ENCODE data around the gene DCTN1. TPM values are rescaled to one million over a fixed set of nuclear protein-coding genes. Genes with fewer than 3 reads are reported as not detected.
"Not testable (repeated sequence)": the region's sequence is repeated elsewhere in the genome, so short reads cannot be mapped to it uniquely, and the experiment has no call there.

The DCTN1 gene
- 91.1 and 104 TPM in 2 replicates for total RNA-seq

GRCh38 chr2:74379851-74380789, at the start of gene DCTN1:
Gene DCTN1, minus strand, starts transcription at chr2:74380311. Its CDS starts 274 bp downstream, at chr2:74380037.
- no peaks in the 10 kb centered on the region for H3K9me3 Mint-ChIP-seq
- DNase-seq (ENCODE audit: low spot score), result no peak
- intact Hi-C loops (cut with micrococcal nuclease), result no loop called here
- peak within 1 kb of the TSS; percentile 6 for H3K27ac Mint-ChIP-seq
- H3K36me3 Mint-ChIP-seq (ENCODE audit: low read depth), result peaks cover 16% of the 10 kb centered on the region
- H3K4me1 Mint-ChIP-seq (ENCODE audit: low read depth), result peaks cover 13% of the 10 kb centered on the region
- no peaks in the 10 kb centered on the region for H3K27me3 Mint-ChIP-seq (ENCODE audit: low read depth)
- H3K4me3 Mint-ChIP-seq (ENCODE audit: low read depth), result no peak within 1 kb of the TSS

- no peaks in the 10 kb centered on the region for H3K4me1 Mint-ChIP-seq (ENCODE audit: low read depth)
- peaks cover 15% of the 10 kb centered on the region for H3K36me3 Mint-ChIP-seq (ENCODE audit: low read depth)
- H3K27me3 Mint-ChIP-seq (ENCODE audit: low read depth), result no peaks in the 10 kb centered on the region
- H3K9me3 Mint-ChIP-seq, result no peaks in the 10 kb centered on the region
- intact Hi-C loops (cut with micrococcal nuclease), result no loop called here
- H3K27ac Mint-ChIP-seq, result no peak overlapping the region
- no peak for DNase-seq (ENCODE audit: low spot score)
- no peak overlapping the region for H3K4me3 Mint-ChIP-seq (ENCODE audit: low read depth)
Measured at GRCh38 chr2:74428675-74429074, 48.6 kb upstream of the DCTN1 start.

GRCh38 chr2:74427551-74427950, 47.4 kb upstream of the DCTN1 start:
- Mint-ChIP-seq H3K4me1 (ENCODE audit: low read depth) (peaks cover 4% of the 10 kb centered on the region), H3K9me3 (no peaks in the 10 kb centered on the region), H3K27ac (no peak overlapping the region), H3K4me3 (ENCODE audit: low read depth) (no peak overlapping the region), H3K27me3 (ENCODE audit: low read depth) (no peaks in the 10 kb centered on the region), H3K36me3 (ENCODE audit: low read depth) (peaks cover 15% of the 10 kb centered on the region)
- no peak for DNase-seq (ENCODE audit: low spot score)
- intact Hi-C loops (cut with micrococcal nuclease), result no loop called here

- Mint-ChIP-seq H3K27ac (no peak overlapping the region), H3K36me3 (ENCODE audit: low read depth) (peaks cover 15% of the 10 kb centered on the region), H3K4me3 (ENCODE audit: low read depth) (no peak overlapping the region), H3K4me1 (ENCODE audit: low read depth) (peaks cover 5% of the 10 kb centered on the region), H3K9me3 (no peaks in the 10 kb centered on the region), H3K27me3 (ENCODE audit: low read depth) (no peaks in the 10 kb centered on the region)
- DNase-seq (ENCODE audit: low spot score), result no peak
- intact Hi-C loops (cut with micrococcal nuclease), result no loop called here
Measured at GRCh38 chr2:74426181-74426758, 46.2 kb upstream of the DCTN1 start.

- Mint-ChIP-seq H3K27ac (no peak overlapping the region), H3K27me3 (ENCODE audit: low read depth) (no peaks in the 10 kb centered on the region), H3K4me1 (ENCODE audit: low read depth) (peaks cover 9% of the 10 kb centered on the region), H3K9me3 (no peaks in the 10 kb centered on the region), H3K36me3 (ENCODE audit: low read depth) (peaks cover 15% of the 10 kb centered on the region), H3K4me3 (ENCODE audit: low read depth) (no peak overlapping the region)
- intact Hi-C loops (cut with micrococcal nuclease), result no loop called here
- no peak for DNase-seq (ENCODE audit: low spot score)
Measured at GRCh38 chr2:74425523-74425922, 45.4 kb upstream of the DCTN1 start.

GRCh38 chr2:74424995-74425406, 44.9 kb upstream of the DCTN1 start:
- peaks cover 15% of the 10 kb centered on the region for H3K36me3 Mint-ChIP-seq (ENCODE audit: low read depth)
- peaks cover 14% of the 10 kb centered on the region for H3K4me1 Mint-ChIP-seq (ENCODE audit: low read depth)
- no peaks in the 10 kb centered on the region for H3K27me3 Mint-ChIP-seq (ENCODE audit: low read depth)
- H3K27ac Mint-ChIP-seq, result no peak overlapping the region
- H3K9me3 Mint-ChIP-seq, result no peaks in the 10 kb centered on the region
- no peak for DNase-seq (ENCODE audit: low spot score)
- intact Hi-C loops (cut with micrococcal nuclease), result no loop called here
- H3K4me3 Mint-ChIP-seq (ENCODE audit: low read depth), result no peak overlapping the region

- peaks cover 15% of the 10 kb centered on the region for H3K36me3 Mint-ChIP-seq (ENCODE audit: low read depth)
- no peak overlapping the region for H3K4me3 Mint-ChIP-seq (ENCODE audit: low read depth)
- H3K9me3 Mint-ChIP-seq, result no peaks in the 10 kb centered on the region
- H3K4me1 Mint-ChIP-seq (ENCODE audit: low read depth), result peaks cover 15% of the 10 kb centered on the region
- intact Hi-C loops (cut with micrococcal nuclease), result no loop called here
- no peaks in the 10 kb centered on the region for H3K27me3 Mint-ChIP-seq (ENCODE audit: low read depth)
- DNase-seq (ENCODE audit: low spot score), result no peak
- H3K27ac Mint-ChIP-seq, result no peak overlapping the region
Measured at GRCh38 chr2:74424139-74424992, 44.3 kb upstream of the DCTN1 start.

- no peaks in the 10 kb centered on the region for H3K27me3 Mint-ChIP-seq (ENCODE audit: low read depth)
- peaks cover 15% of the 10 kb centered on the region for H3K4me1 Mint-ChIP-seq (ENCODE audit: low read depth)
- peaks cover 15% of the 10 kb centered on the region for H3K36me3 Mint-ChIP-seq (ENCODE audit: low read depth)
- DNase-seq (ENCODE audit: low spot score), result no peak
- intact Hi-C loops (cut with micrococcal nuclease), result loop anchor here (2.0 kb wide), 1 partner anchor 17 kb away; the partner anchor contains the start of gene RTKN
- H3K27ac Mint-ChIP-seq, result no peak overlapping the region
- no peaks in the 10 kb centered on the region for H3K9me3 Mint-ChIP-seq
- H3K4me3 Mint-ChIP-seq (ENCODE audit: low read depth), result peak overlapping the region; percentile 100
Measured at GRCh38 chr2:74423231-74424095, 43.4 kb upstream of the DCTN1 start.

GRCh38 chr2:74421221-74421870, 41.2 kb upstream of the DCTN1 start, which contains the start of the genes C2orf81 and WDR54:
Gene C2orf81, minus strand, starts transcription at chr2:74421619. Its CDS starts 59 bp downstream, at chr2:74421560.
Gene WDR54, plus strand, starts transcription at chr2:74421730. Its CDS starts 424 bp downstream, at chr2:74422154.
- peaks cover 2% of the 10 kb centered on the region for H3K27me3 Mint-ChIP-seq (ENCODE audit: low read depth)
- peak; percentile 94 for DNase-seq (ENCODE audit: low spot score)
- peak within 1 kb of the TSS; percentile 100 for H3K4me3 Mint-ChIP-seq (ENCODE audit: low read depth)
- H3K4me1 Mint-ChIP-seq (ENCODE audit: low read depth), result peaks cover 15% of the 10 kb centered on the region
- peak within 1 kb of the TSS; percentile 100 for H3K27ac Mint-ChIP-seq
- H3K9me3 Mint-ChIP-seq, result no peaks in the 10 kb centered on the region
- intact Hi-C loops (cut with micrococcal nuclease), result loop anchor here (1.0 kb wide), 1 partner anchor 33 kb away; no protein-coding TSS in a partner anchor
- H3K36me3 Mint-ChIP-seq (ENCODE audit: low read depth), result peaks cover 15% of the 10 kb centered on the region

GRCh38 chr2:74420443-74421103, 40.5 kb upstream of the DCTN1 start:
- intact Hi-C loops (cut with micrococcal nuclease), result loop anchor here (1.0 kb wide), 1 partner anchor 34 kb away; no protein-coding TSS in a partner anchor
- H3K4me3 Mint-ChIP-seq (ENCODE audit: low read depth), result peak overlapping the region; percentile 100
- H3K27ac Mint-ChIP-seq, result peak overlapping the region; percentile 85
- peaks cover 12% of the 10 kb centered on the region for H3K36me3 Mint-ChIP-seq (ENCODE audit: low read depth)
- H3K9me3 Mint-ChIP-seq; DNase-seq (ENCODE audit: low spot score); H3K27me3 Mint-ChIP-seq (ENCODE audit: low read depth): not testable (repeated sequence)
- H3K4me1 Mint-ChIP-seq (ENCODE audit: low read depth), result peaks cover 19% of the 10 kb centered on the region

- Mint-ChIP-seq H3K4me3 (ENCODE audit: low read depth) (peak overlapping the region; percentile 9), H3K4me1 (ENCODE audit: low read depth) (peaks cover 19% of the 10 kb centered on the region), H3K36me3 (ENCODE audit: low read depth) (peaks cover 6% of the 10 kb centered on the region), H3K27ac (peak overlapping the region; percentile 1), H3K27me3 (ENCODE audit: low read depth) (peaks cover 2% of the 10 kb centered on the region), H3K9me3 (no peaks in the 10 kb centered on the region)
- DNase-seq (ENCODE audit: low spot score), result no peak
- intact Hi-C loops (cut with micrococcal nuclease), result no loop called here
Measured at GRCh38 chr2:74420006-74420405, 39.9 kb upstream of the DCTN1 start.

Data from activated T-helper 2 cell treated with anti-CD3 and anti-CD28 coated beads, Interferon-gamma antibody, Interleukin-2, Interleukin-4, amounts not matched to agents 10 μg/mL and 5 μg/mL and 100 μg/mL, durations not matched to agents 14 hours and 24 hours and 36 hours (primary cell).